SH-SY5Y (cell line): ENCODE data around the gene VASP.

Experiments used
- GATA2 ChIP-seq: IDR thresholded peaks from 2 replicates; pipeline ENCODE4 v1.6.1; 2011; ENCODE audit warnings: mild to moderate bottlenecking, low read depth, low read length
- GATA3 ChIP-seq: IDR thresholded peaks from 2 replicates; pipeline ENCODE4 v1.6.1; 2011; ENCODE audit warnings: low read depth, mild to moderate bottlenecking, low read length, moderate library complexity

GRCh38 chr19:45509692-45510015 is 2.4 kb downstream of the VASP start:
- TF ChIP-seq GATA2 (no peak), GATA3 (no peak)
